ENCODE results near the gene CDCP2.

- TF ChIP-seq, protein P1, sequence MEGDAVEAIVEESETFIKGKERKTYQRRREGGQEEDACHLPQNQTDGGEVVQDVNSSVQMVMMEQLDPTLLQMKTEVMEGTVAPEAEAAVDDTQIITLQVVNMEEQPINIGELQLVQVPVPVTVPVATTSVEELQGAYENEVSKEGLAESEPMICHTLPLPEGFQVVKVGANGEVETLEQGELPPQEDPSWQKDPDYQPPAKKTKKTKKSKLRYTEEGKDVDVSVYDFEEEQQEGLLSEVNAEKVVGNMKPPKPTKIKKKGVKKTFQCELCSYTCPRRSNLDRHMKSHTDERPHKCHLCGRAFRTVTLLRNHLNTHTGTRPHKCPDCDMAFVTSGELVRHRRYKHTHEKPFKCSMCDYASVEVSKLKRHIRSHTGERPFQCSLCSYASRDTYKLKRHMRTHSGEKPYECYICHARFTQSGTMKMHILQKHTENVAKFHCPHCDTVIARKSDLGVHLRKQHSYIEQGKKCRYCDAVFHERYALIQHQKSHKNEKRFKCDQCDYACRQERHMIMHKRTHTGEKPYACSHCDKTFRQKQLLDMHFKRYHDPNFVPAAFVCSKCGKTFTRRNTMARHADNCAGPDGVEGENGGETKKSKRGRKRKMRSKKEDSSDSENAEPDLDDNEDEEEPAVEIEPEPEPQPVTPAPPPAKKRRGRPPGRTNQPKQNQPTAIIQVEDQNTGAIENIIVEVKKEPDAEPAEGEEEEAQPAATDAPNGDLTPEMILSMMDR (IDR thresholded peaks at IDR 0.05): no peak
- TF ChIP-seq EZH2 (IDR thresholded peaks at IDR 0.05; ENCODE audit: borderline replicate concordance, insufficient read depth, low read depth, low read length, poor library complexity, severe bottlenecking): no peak
Observed at GRCh38 chr1:54142146-54142900, 10.5 kb downstream of the CDCP2 start.
